Activated CD4-positive, alpha-beta T cell treated with anti-CD3 and anti-CD28 coated beads, Interleukin-2, amount 10 ng/mL, durations not matched to agents 7 days and 5 days (primary cell): ENCODE data around the gene SIVA1. TPM values are rescaled to one million over a fixed set of nuclear protein-coding genes. Genes with fewer than 3 reads are reported as not detected.

Experiments
- CTCF ChIA-PET: fragments of 350-600 bp; sonication (Branson Sonifier 250); formaldehyde crosslinking; loops from one replicate; lab custom pipeline; 2021; ENCODE audit warnings: antibody characterized with exemption; lab: Charles Lee
- POLR2A ChIA-PET: fragments of 350-600 bp; sonication (Branson Sonifier 250); formaldehyde crosslinking; loops from one replicate; lab custom pipeline; 2021; ENCODE audit warnings: antibody characterized with exemption; lab: Charles Lee
- DNase-seq: peaks from one replicate; pipeline ENCODE4 v3.0.0-alpha.2; 2020
- H3K27ac Mint-ChIP-seq: one replicate; pipeline ENCODE4 v1.8.0; 2021; ENCODE audit warnings: mild to moderate bottlenecking, moderate library complexity, mixed read lengths
- H3K27me3 Mint-ChIP-seq: one replicate; pipeline ENCODE4 v1.8.0; 2021; ENCODE audit warnings: mixed read lengths
- H3K36me3 Mint-ChIP-seq: one replicate; pipeline ENCODE4 v1.8.0; 2021; ENCODE audit warnings: low read depth, mixed read lengths
- H3K4me1 Mint-ChIP-seq: one replicate; pipeline ENCODE4 v1.8.0; 2021; ENCODE audit warnings: mixed read lengths
- H3K4me3 Mint-ChIP-seq: one replicate; pipeline ENCODE4 v1.8.0; 2021; ENCODE audit warnings: mild to moderate bottlenecking, moderate library complexity, mixed read lengths
- H3K9me3 Mint-ChIP-seq: one replicate; pipeline ENCODE4 v1.8.0; 2021; ENCODE audit warnings: mixed read lengths
- total RNA-seq, 2 experiments: library from RNA; stranded (reverse); gene quantifications; one replicate each; pipeline ENCODE4 v1.2.3, GENCODE V29; 2021

The SIVA1 gene
- total RNA-seq, 2 experiments from 2014 or later, result 84.7 to 135 TPM

DNA sequence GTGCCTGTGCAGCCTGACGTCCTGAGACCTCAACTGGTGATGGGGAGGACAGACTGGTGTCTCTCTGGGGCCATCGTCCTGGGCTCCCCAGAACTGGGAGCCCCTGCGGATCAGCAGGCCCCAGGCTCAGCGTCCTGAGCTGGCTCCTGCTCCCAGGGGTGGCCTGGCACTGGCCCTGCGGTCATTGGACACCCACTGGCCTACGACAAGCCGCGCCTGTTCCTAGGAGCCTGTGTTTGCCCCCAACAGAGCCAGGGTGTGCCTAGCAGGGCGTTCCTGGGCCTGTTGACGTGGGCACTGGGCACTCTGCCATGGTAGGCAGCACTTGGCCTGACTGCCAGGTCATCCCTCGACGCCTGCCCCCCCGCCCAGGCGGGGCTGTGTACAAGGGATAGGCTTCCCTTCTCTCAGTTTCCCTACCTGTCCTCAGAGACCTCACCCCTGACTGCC is 20.6 kb upstream of the SIVA1 start:
- H3K4me3 Mint-ChIP-seq, result no peak overlapping the region
- H3K9me3 Mint-ChIP-seq, result no peaks in the 10 kb centered on the region
- H3K36me3 Mint-ChIP-seq, result no peaks in the 10 kb centered on the region
- DNase-seq, result no peak
- H3K27ac Mint-ChIP-seq, result no peak overlapping the region
- no peaks in the 10 kb centered on the region for H3K4me1 Mint-ChIP-seq
- CTCF ChIA-PET, result no interaction called here
- H3K27me3 Mint-ChIP-seq, result no peaks in the 10 kb centered on the region
- POLR2A ChIA-PET, result no interaction called here

DNA sequence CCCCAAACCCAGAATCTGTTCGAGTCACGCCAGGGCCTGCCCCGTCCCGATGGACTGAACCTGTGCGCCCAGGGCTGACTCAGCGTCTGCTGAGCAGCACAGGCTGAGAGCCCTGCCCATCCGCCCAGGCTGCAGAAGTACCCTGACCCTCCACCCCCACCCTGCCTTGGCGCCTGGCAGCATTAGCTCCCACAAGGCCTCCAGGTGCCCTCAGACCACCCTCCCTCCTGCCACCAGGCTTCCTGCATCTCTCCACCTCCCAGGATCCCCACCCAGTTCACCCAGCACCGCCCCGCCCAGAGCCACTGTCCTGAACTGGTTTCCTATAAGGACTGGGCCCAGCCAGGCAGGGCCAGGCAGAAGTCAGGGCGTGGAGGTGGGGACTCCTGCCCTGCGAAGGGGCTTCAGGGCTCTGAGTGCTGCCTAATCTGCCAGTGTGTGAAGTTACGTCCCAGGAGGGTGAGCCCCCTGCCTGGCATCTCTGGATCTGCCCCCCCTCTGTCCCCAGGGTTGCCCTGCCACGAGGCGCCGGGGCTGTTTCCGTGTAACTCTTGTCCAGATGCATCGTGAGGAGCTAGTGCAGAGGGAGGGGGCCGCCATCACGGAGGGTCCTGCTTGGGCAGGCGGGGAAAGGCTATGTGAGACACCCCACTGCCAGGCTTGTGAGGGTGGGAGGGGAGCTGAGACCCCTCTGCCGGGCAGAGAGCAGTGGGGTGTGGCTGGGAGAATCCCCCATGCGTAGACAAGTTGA is 19.8 kb upstream of the SIVA1 start:
- ChIA-PET POLR2A (no interaction called here), CTCF (interaction anchor here (1.1 to 2.2 kb wide), 2 partner anchors 10 kb away, joined by 3 to 6 read pairs; partner anchors contain the start of gene ADSS1)
- no peak overlapping the region for H3K27ac Mint-ChIP-seq
- H3K36me3 Mint-ChIP-seq, result no peaks in the 10 kb centered on the region
- H3K27me3 Mint-ChIP-seq, result no peaks in the 10 kb centered on the region
- no peaks in the 10 kb centered on the region for H3K9me3 Mint-ChIP-seq
- H3K4me3 Mint-ChIP-seq, result no peak overlapping the region
- DNase-seq, result no peak
- H3K4me1 Mint-ChIP-seq, result no peaks in the 10 kb centered on the region

DNA sequence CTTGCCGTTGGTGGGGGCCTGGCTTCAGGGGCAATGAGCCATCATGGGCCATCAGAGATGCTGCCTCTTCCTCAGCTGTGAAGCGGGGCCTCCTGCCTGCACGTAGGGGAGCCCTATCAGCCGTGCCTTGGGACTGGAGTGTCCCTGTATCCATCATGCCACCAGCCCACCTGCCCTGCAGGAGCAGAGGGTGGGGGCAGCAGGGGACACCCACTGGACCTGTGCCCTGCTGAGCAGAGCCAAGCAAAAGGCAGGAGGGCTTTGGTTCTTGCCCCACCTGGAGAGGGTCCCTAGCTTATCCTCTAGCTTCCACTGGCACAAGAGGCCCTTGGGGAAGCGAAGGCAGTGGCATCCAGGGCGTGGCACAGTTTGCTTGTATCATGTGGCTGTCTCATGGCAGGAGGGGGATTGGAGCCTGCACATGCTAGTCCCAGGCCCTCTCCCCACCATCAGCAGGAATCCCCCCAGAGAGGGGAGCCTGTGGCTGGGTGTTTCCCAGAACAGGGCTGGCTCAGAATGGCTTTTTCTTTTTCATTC is 18.8 kb upstream of the SIVA1 start:
- Mint-ChIP-seq H3K27me3 (no peaks in the 10 kb centered on the region), H3K4me1 (no peaks in the 10 kb centered on the region), H3K36me3 (no peaks in the 10 kb centered on the region), H3K27ac (no peak overlapping the region), H3K9me3 (no peaks in the 10 kb centered on the region), H3K4me3 (no peak overlapping the region)
- no peak for DNase-seq
- CTCF ChIA-PET, result interaction anchor here (1.1 to 2.2 kb wide), 2 partner anchors 9 to 11 kb away, joined by 3 to 6 read pairs; partner anchors contain the start of gene ADSS1
- POLR2A ChIA-PET, result no interaction called here

DNA sequence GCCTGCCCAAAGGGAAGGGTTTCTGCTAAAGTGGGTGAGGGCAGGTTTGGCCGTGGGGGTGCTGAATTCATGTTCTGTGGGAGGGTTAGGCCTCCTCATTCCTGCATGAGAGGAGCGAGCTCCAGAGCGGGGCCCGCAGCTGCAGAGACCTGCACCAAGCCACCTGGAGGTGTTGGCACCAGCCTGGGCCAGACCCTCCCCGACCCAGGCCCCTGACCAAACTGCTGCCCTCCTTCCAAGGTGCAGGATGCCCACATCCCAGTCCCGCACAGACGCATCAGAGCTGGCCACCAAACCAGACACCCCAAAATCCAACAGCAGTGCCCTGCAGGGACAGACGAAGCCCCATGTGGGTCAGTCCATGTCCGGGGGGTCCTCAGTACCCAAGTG is 18.4 kb upstream of the SIVA1 start:
- Mint-ChIP-seq H3K36me3 (no peaks in the 10 kb centered on the region), H3K4me3 (no peak overlapping the region), H3K27me3 (no peaks in the 10 kb centered on the region), H3K27ac (no peak overlapping the region), H3K9me3 (no peaks in the 10 kb centered on the region), H3K4me1 (no peaks in the 10 kb centered on the region)
- POLR2A ChIA-PET, result no interaction called here
- CTCF ChIA-PET, result interaction anchor here (2.2 kb wide), 1 partner anchor 11 kb away, joined by 6 read pairs; the partner anchor contains the start of gene ADSS1
- no peak for DNase-seq

DNA sequence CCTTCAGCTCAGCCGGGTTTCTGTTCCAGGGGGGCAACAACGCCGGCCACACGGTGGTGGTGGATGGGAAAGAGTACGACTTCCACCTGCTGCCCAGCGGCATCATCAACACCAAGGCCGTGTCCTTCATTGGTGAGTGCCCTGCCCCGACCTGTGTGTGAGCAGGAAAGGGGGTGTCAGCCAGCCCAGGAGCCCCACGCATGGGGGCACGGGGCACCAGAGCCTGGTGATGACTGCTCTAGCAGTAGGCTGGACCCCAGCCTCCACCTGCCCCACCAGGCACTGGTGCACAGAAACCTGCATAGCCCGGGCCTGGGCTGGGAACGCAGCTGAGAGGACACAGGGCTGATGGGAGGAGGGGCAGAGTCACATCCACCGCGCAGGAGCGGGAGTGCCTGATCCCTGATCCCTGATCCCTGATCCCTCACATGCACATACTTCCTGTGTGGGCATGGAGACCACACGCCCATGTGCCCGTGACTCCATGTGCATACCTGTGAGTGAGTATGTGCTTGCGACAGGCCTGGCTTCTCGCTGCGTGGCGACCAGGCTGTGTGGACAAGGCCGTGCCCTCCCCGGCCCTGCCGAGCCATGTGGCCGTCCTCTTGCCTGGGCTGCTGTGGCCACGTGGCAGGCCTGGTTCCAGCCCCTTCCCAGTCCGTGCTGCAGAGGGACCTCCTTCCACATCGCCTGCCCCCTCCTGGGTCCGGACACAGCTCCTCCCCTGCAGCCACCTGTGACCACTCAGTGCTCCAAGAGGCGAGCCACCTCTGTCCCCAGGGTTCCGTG is 17.8 kb upstream of the SIVA1 start:
- Mint-ChIP-seq H3K4me3 (no peak overlapping the region), H3K27ac (no peak overlapping the region), H3K27me3 (no peaks in the 10 kb centered on the region), H3K36me3 (no peaks in the 10 kb centered on the region), H3K9me3 (no peaks in the 10 kb centered on the region), H3K4me1 (no peaks in the 10 kb centered on the region)
- ChIA-PET CTCF (interaction anchor here (2.2 kb wide), 1 partner anchor 12 kb away, joined by 6 read pairs; the partner anchor contains the start of gene ADSS1), POLR2A (no interaction called here)
- DNase-seq, result no peak

DNA sequence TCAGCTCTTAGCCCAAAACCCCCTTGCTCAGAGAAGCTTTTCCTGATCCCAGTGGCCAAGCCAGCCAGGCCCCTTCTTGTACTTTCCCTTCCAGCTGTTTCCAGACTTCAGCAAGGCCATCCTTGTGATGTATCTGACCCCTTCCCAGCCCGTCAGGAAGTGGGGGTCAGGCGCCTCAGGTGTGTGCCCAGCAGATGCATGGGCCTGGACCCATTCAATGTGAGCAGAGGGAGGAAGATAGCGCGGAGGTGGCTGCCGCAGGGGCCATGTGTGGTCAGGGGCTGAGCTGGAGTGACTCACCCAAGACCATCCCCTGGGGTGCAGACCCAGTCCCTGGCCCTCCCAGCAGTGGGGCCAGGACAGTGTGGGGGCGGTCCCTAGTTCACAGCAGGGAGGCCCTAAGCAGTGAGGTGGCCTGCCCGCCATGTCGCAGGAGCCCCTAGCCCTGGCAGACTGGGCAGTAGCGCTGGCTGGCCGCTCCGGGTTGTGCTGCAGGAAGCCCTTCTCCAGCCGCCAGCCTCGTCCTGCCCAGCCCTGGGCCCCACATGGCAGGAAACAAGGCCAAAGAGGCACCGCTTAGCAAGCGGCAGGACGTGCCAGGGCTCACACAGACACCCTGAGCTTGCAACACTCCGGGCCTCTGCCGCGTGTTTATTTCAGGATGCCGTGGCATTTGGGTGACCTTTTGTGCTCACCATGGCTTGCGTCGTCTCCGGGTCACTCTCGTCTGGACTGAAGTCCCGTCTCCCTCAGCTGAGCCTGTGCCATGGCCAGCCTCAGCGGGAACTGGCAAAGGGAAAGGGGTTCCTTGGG is 16.9 kb upstream of the SIVA1 start:
- H3K36me3 Mint-ChIP-seq, result no peaks in the 10 kb centered on the region
- CTCF ChIA-PET, result interaction anchor here (0.9 to 1.9 kb wide), 2 partner anchors 16 to 27 kb away, joined by 3 to 6 read pairs; partner anchors contain the start of gene SIVA1
- H3K27me3 Mint-ChIP-seq, result no peaks in the 10 kb centered on the region
- POLR2A ChIA-PET, result no interaction called here
- no peak for DNase-seq
- H3K27ac Mint-ChIP-seq, result no peak overlapping the region
- H3K4me3 Mint-ChIP-seq, result no peak overlapping the region
- H3K4me1 Mint-ChIP-seq, result no peaks in the 10 kb centered on the region
- H3K9me3 Mint-ChIP-seq, result no peaks in the 10 kb centered on the region

DNA sequence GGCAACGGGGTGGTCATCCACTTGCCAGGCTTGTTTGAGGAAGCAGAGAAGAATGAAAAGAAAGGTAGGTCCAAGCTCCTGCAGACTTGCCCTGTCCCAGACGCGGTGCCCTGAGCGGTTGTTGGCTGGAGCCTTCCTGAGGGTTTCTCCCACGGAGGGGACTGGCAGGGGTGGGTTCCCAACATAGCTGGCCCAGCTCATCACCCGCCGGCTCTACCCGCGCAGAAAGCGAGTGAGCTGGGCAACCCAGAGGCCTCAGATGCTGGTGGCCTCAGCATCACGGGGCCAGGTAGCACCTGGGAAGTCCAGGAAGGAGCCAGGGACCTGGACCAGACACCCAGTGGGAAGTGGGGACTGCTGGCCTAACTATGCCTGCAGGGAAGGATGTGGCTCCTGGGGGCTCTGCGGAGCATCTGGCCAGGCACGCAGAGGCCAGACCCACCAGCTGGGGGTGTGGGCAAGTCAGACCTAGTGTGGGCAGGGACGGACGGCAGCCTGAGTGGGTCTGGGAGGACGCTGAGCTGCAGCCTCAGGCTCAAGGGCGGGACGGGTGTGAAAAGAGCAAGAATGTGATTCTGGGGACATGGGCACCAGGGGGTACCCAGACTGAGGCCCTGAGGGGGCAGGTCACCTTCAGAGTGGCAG is 14.4 kb upstream of the SIVA1 start:
- no peak for DNase-seq
- ChIA-PET CTCF (interaction anchor here (0.8 to 3.0 kb wide), 4 partner anchors 11 to 88 kb away, joined by 3 to 10 read pairs (median 4); no protein-coding TSS in a partner anchor), POLR2A (no interaction called here)
- Mint-ChIP-seq H3K9me3 (no peaks in the 10 kb centered on the region), H3K27ac (no peak overlapping the region), H3K4me1 (no peaks in the 10 kb centered on the region), H3K4me3 (no peak overlapping the region), H3K27me3 (no peaks in the 10 kb centered on the region), H3K36me3 (no peaks in the 10 kb centered on the region)

DNA sequence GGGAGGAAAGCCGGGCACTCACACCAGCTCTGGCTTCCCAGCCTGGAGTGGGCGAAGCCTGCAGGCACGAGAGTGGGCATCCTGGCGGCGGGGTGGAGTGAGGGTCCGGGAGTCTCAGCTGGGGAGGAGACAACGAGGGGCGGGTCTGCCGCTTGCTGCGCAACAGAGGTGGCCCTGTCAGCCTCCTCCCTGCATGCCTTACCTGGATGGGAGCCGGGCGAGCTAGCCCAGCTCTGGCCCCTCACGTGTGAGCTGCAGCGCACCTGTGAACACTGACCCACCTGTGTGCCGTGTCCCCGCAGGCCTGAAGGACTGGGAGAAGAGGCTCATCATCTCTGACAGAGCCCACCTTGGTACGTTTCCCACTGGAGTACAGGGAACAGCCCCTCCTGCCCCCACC is 13.9 kb upstream of the SIVA1 start:
- DNase-seq, result no peak
- ChIA-PET POLR2A (no interaction called here), CTCF (interaction anchor here (0.8 to 3.0 kb wide), 3 partner anchors 11 to 87 kb away, joined by 3 to 10 read pairs (median 5); no protein-coding TSS in a partner anchor)
- Mint-ChIP-seq H3K27me3 (no peaks in the 10 kb centered on the region), H3K4me3 (no peak overlapping the region), H3K9me3 (no peaks in the 10 kb centered on the region), H3K27ac (no peak overlapping the region), H3K4me1 (no peaks in the 10 kb centered on the region), H3K36me3 (no peaks in the 10 kb centered on the region)

DNA sequence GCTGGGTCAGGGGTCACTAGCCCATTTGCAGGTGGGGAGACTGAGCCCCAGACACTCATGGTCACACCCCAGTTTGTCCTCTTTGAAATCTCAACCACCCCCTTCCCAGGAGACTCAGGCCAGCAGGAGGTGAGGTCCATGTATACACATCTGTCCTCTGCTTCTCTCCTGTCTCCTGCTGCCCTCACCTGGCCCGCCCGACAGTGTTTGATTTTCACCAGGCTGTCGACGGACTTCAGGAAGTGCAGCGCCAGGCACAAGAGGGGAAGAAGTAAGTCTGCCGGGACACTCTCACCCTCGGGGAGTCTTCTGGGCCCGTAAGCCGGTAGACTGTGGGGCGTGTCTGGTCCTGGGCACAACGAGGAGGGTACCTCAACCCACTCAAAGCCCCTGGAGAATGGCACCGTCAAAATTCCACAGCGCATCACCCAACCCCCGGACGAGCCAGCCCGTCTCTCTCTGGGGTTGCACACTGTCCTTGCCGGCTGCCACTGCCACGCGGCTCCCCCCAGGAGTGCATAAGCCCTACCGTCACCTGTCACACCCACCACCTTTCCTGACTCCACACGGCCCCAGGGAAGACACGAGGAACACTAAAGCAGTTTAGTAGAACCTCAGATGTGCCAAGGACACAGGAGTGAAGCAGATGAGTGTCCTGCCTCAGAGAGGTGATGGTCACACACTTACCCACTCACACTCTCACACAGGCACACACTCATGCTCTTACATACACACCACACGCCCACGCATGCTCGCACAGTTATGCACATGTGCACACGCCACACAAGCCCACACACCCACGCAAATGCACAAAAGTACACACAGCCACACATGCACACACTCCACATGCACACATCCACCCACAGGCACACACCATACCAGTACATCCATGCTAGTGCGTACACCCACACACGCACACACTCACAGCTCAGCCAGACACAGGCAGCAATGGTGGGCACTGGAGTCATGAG is 13.1 kb upstream of the SIVA1 start:
- H3K4me3 Mint-ChIP-seq, result no peak overlapping the region
- CTCF ChIA-PET, result interaction anchor here (1.8 to 3.0 kb wide), 2 partner anchors 10 to 86 kb away, joined by 5 to 10 read pairs; no protein-coding TSS in a partner anchor
- H3K4me1 Mint-ChIP-seq, result no peaks in the 10 kb centered on the region
- no peaks in the 10 kb centered on the region for H3K27me3 Mint-ChIP-seq
- H3K36me3 Mint-ChIP-seq, result no peaks in the 10 kb centered on the region
- DNase-seq, result no peak
- H3K9me3 Mint-ChIP-seq, result no peaks in the 10 kb centered on the region
- H3K27ac Mint-ChIP-seq, result no peak overlapping the region
- POLR2A ChIA-PET, result no interaction called here

DNA sequence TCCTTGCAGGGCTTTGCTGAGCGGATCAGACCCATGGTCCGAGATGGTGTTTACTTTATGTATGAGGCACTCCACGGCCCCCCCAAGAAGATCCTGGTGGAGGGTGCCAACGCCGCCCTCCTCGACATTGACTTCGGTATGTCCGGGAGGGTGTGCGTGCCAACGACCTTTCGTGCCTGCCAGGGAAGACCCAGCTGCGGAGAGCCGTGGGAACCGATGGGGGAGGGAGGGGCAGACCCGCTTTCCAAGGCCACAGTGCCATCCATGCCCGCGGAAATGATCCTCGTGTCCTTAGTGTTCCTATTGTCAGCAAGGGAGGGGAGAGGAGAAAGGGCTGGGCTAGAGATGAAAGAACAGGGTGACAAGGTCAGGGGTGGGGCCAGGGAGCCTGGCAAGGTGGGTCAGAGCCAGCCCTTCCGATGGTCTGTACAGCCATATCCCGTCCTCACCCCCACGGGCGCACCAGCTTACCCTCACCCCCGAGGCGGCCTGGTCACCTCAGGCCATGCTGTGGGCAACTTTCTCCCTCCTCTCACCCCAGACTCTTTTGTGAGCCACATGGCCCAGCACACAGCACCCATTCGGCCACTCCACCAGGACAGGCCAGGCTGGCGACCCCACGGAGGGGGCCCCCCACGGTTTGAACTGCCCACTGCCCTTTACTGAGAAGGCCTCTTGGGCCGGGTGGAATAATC is 11.7 kb upstream of the SIVA1 start:
- Mint-ChIP-seq H3K4me1 (peaks cover 6% of the 10 kb centered on the region), H3K9me3 (no peaks in the 10 kb centered on the region), H3K27ac (no peak overlapping the region), H3K27me3 (no peaks in the 10 kb centered on the region), H3K4me3 (no peak overlapping the region), H3K36me3 (no peaks in the 10 kb centered on the region)
- no peak for DNase-seq
- POLR2A ChIA-PET, result no interaction called here
- CTCF ChIA-PET, result interaction anchor here (0.7 to 1.8 kb wide), 2 partner anchors 12 to 525 kb away, joined by 3 to 8 read pairs; partner anchors contain the start of gene SIVA1
